K562 (cell line): ENCODE results near the gene LAMA4. TPM values are rescaled to one million over a fixed set of nuclear protein-coding genes. Genes with fewer than 3 reads are reported as not detected.

ENCODE experiments used
- ATAC-seq: fragments of 200-7000 bp; cut with Tn5 transposase; 3 replicates; pipeline ENCODE4 v1.9.1; 2020; ENCODE audit warnings: moderate library complexity
- BruUV-seq: library from RNA; stranded (reverse); fragments of 400-500 nt; replicated peaks from 2 replicates; lab custom pipeline; 2021; lab: Mats Ljungman, UMichigan
- CTCF ChIA-PET: fragments of 300-600 bp; formaldehyde crosslinking; extraction: SDS; loops from one replicate; lab custom pipeline; 2021; ENCODE audit warnings: low intra/inter-chr PET ratio; lab: Yijun Ruan, JAX
- POLR2A ChIA-PET: fragments of 300-600, 350-650 bp; sonication (Branson Sonifier 250); formaldehyde crosslinking; extraction: SDS; loops from one replicate; lab custom pipeline; 2021; ENCODE audit warnings: antibody characterized with exemption, inconsistent platforms; lab: Yijun Ruan, JAX
- DNase-seq, 4 experiments: peaks; one replicate each; pipeline versions ENCODE4 v3.0.0 to v3.0.0-alpha.2; 2011 to 2018; ENCODE audit warnings: low spot score in 3 of 4, mixed read lengths in 3 of 4; ENCODE audit errors: extremely low read depth in 1 of 4
- FAIRE-seq: peaks from 2 replicates; lab custom pipeline; 2011; peaks lifted over from hg19 to GRCh38; lab: Jason Lieb, UNC
- H2AFZ ChIP-seq: 2 replicates; pipeline ENCODE4 v1.6.0; 2011; ENCODE audit warnings: low read depth, low read length, control low read depth, inconsistent platforms
- H3K27ac ChIP-seq: fragments of 200-600 bp; 3 replicates; pipeline ENCODE4 v1.8.0; 2011; ENCODE audit warnings: low read depth, mild to moderate bottlenecking, control low read depth, inconsistent platforms, low read length, moderate library complexity, mixed read lengths; ENCODE audit errors: extremely low read depth
- H3K27me3 ChIP-seq, 2 experiments: fragments of 300-600 bp in 1 of 2; 2 replicates in 1 of 2; 3 replicates in 1 of 2; pipeline versions ENCODE4 v1.6.0 to v1.8.0; 2011; ENCODE audit warnings: inconsistent platforms in 2 of 2, low read length in 2 of 2, mild to moderate bottlenecking in 1 of 2, mixed read lengths in 1 of 2, moderate library complexity in 1 of 2; ENCODE audit not compliant: control insufficient read depth in 2 of 2, insufficient read depth in 2 of 2
- H3K36me3 ChIP-seq: fragments of 300-600 bp; 3 replicates; pipeline ENCODE4 v1.8.0; 2011; ENCODE audit warnings: mild to moderate bottlenecking, low read length, inconsistent platforms; ENCODE audit not compliant: control insufficient read depth, insufficient read depth
- H3K4me1 ChIP-seq, 2 experiments: fragments of 200-600 bp in 1 of 2; replicated peaks in 1 of 2; 2 replicates in 1 of 2; 3 replicates in 1 of 2; pipeline versions ENCODE4 v1.5.1 to v1.8.0; 2011; ENCODE audit warnings: inconsistent platforms in 2 of 2, low read length in 2 of 2, mild to moderate bottlenecking in 1 of 2, mixed read lengths in 1 of 2, moderate library complexity in 1 of 2; ENCODE audit not compliant: control insufficient read depth in 2 of 2, insufficient read depth in 2 of 2
- H3K4me2 ChIP-seq: 2 replicates; pipeline ENCODE4 v1.6.1; 2011; ENCODE audit warnings: low read length, control low read depth, inconsistent platforms, mixed read lengths; ENCODE audit not compliant: insufficient read depth
- H3K4me3 ChIP-seq: fragments of 200-600 bp; sonication (generic), shearing (Covaris generic); 2 replicates; pipeline ENCODE4 v1.5.1; 2016; ENCODE audit warnings: control low read depth, inconsistent platforms
- H3K79me2 ChIP-seq: fragments of 200-600 bp; 3 replicates; pipeline ENCODE4 v1.8.0; 2011; ENCODE audit warnings: low read length, inconsistent platforms; ENCODE audit not compliant: control insufficient read depth, insufficient read depth
- H3K9ac ChIP-seq, 2 experiments: 2 replicates each; pipeline versions ENCODE4 v1.6.0 to v1.6.1; 2011; ENCODE audit warnings: low read depth in 2 of 2, low read length in 2 of 2, control low read depth in 1 of 2, inconsistent platforms in 1 of 2, mild to moderate bottlenecking in 1 of 2, mixed read lengths in 1 of 2; ENCODE audit not compliant: insufficient read depth in 1 of 2
- H3K9me1 ChIP-seq: one replicate; pipeline ENCODE4 v1.6.0; 2011; ENCODE audit warnings: inconsistent platforms, mild to moderate bottlenecking, low read length, moderate library complexity; ENCODE audit not compliant: control insufficient read depth, insufficient read depth
- H3K9me3 ChIP-seq: replicated peaks from 2 replicates; pipeline ENCODE4 v1.5.1; 2011; ENCODE audit warnings: low read depth, low read length, inconsistent platforms; ENCODE audit not compliant: control insufficient read depth, insufficient read depth
- H4K20me1 ChIP-seq: replicated peaks from 2 replicates; pipeline ENCODE4 v1.6.1; 2011; ENCODE audit warnings: low read length, inconsistent platforms, mixed read lengths; ENCODE audit not compliant: control insufficient read depth, insufficient read depth
- BCL6 ChIP-seq: fragments of 250-450 bp; sonication (Bioruptor Pico); IDR thresholded peaks from 2 replicates; pipeline ENCODE4 v1.4.0; 2020
- CBFB ChIP-seq: sonication (generic); formaldehyde crosslinking; IDR thresholded peaks from 2 replicates; pipeline ENCODE4 v1.4.0; 2020; ENCODE audit warnings: mild to moderate bottlenecking, missing genetic modification reagents
- ETV5 ChIP-seq: sonication (generic); formaldehyde crosslinking; IDR thresholded peaks from 2 replicates; pipeline ENCODE4 v1.4.0; 2020; ENCODE audit warnings: low read depth, mild to moderate bottlenecking, missing genetic modification reagents
- HBP1 ChIP-seq: fragments of 450-650 bp; formaldehyde crosslinking; IDR thresholded peaks from 2 replicates; pipeline ENCODE4 v1.4.0; 2022; ENCODE audit warnings: missing genetic modification characterization
- HDAC2 ChIP-seq: fragments of 450-650 bp; IDR thresholded peaks from 2 replicates; pipeline ENCODE4 v1.6.1; 2016; ENCODE audit warnings: mild to moderate bottlenecking
- HDAC6 ChIP-seq: IDR thresholded peaks from 2 replicates; pipeline ENCODE4 v1.6.1; 2012; ENCODE audit warnings: low read depth, mild to moderate bottlenecking, control low read depth, inconsistent platforms, low read length, moderate library complexity
- NBN ChIP-seq: fragments of 450-650 bp; IDR thresholded peaks from 2 replicates; pipeline ENCODE4 v1.6.1; 2016; ENCODE audit warnings: low read depth, mild to moderate bottlenecking
- NFE2L1 ChIP-seq: fragments of 450-650 bp; IDR thresholded peaks from 2 replicates; pipeline ENCODE4 v1.6.1; 2016; ENCODE audit warnings: missing genetic modification characterization, low read depth, mild to moderate bottlenecking, missing compliant biosample characterization, moderate library complexity, borderline replicate concordance
- SP1 ChIP-seq: sonication (generic); formaldehyde crosslinking; IDR thresholded peaks from 2 replicates; pipeline ENCODE4 v1.8.1; 2022; ENCODE audit warnings: mild to moderate bottlenecking, missing genetic modification reagents
- ZNF184 ChIP-seq: sonication (generic); formaldehyde crosslinking; IDR thresholded peaks from 2 replicates; pipeline ENCODE4 v1.5.0; 2020; ENCODE audit warnings: missing genetic modification reagents
- ZNF79 ChIP-seq: fragments of 250-450 bp; sonication (Bioruptor Pico); IDR thresholded peaks from 2 replicates; pipeline ENCODE4 v1.4.0; 2020; ENCODE audit warnings: low read depth, mild to moderate bottlenecking, moderate library complexity
- WGBS: fragments of 100-300 bp; shearing (Covaris generic); methylation state at CpG from one replicate; pipeline ENCODE4 v1.1.6; 2016; ENCODE audit warnings: low coverage, mixed read lengths; ENCODE audit not compliant: insufficient coverage; ENCODE audit errors: missing lambda C conversion rate; 5-methylcytosine and 5-hydroxymethylcytosine counted together
- in situ Hi-C: fragments of 300-500 bp; cut with MboI; formaldehyde crosslinking; loops from 4 replicates; pipeline ENCODE4 v1.15.0; 2018; ENCODE audit warnings: inconsistent platforms, mixed read lengths
- intact Hi-C: fragments of 100-400 bp; cut with micrococcal nuclease; formaldehyde crosslinking; loops from 2 replicates; pipeline ENCODE4 v1.14.2; 2022
- polyA plus RNA-seq, 8 experiments: library from polyadenylated mRNA; depleted of rRNA in 4 of 8; stranded (reverse) in 5 of 8; unstranded in 3 of 8; fragments of >200 nt; fragmentation: Nextera tagmentation in 2 of 8; fragmentation: Illumina TruSeq in 1 of 8; extraction: Ambion mirVana in 2 of 8; extraction: Trizol in 1 of 8; gene quantifications; 2 replicates each; pipeline versions ENCODE4 v1.2.1 to v1.2.3, GENCODE V29; 2011 to 2014; ENCODE audit warnings: inconsistent platforms in 1 of 8, missing spikeins in 1 of 8
- total RNA-seq, 7 experiments: library from RNA; depleted of rRNA in 6 of 7; stranded (reverse); fragments of >200 nt in 6 of 7; fragmentation: Illumina TruSeq in 2 of 7; extraction: Trizol in 2 of 7; gene quantifications; 2 replicates each; pipeline versions ENCODE4 v1.2.1 to v1.2.3, GENCODE V29; 2011 to 2021; ENCODE audit warnings: low replicate concordance in 1 of 7
- TF ChIP-seq, protein P1 (sequence below), 2 experiments: fragments of 450-650 bp in 1 of 2; sonication (generic) in 1 of 2; formaldehyde crosslinking in 1 of 2; IDR thresholded peaks; 2 replicates each; pipeline versions ENCODE4 v1.7.1 to v1.9.0; 2016 to 2022; ENCODE audit warnings: inconsistent platforms in 1 of 2, mild to moderate bottlenecking in 1 of 2, missing genetic modification reagents in 1 of 2

Gene LAMA4
- total and polyA plus RNA-seq, 9 of the 15 experiments (the other 6 are each of a cell fraction or from before 2014, with no cell fraction given) = 0.05 to 2.9 (median 0.51) TPM

GRCh38 chr6:112198582-112198981 lies 55.8 kb downstream of the LAMA4 start:
- intact Hi-C loops = no loop called here
- H3K27me3 ChIP-seq = no peaks in the 10 kb centered on the region
- POLR2A ChIA-PET = no interaction called here
- H3K4me3 ChIP-seq = no peak overlapping the region
- TF ChIP-seq HDAC2 (no peak), ZNF79 (CRISPR knock-in tag) (no peak), HDAC6 (no peak), SP1 (CRISPR knock-in tag) (no peak), HBP1 (CRISPR knock-in tag) (no peak), NFE2L1 (tag) (no peak), ZNF184 (CRISPR knock-in tag) (no peak), CBFB (CRISPR knock-in tag) (no peak), BCL6 (CRISPR knock-in tag) (no peak), ETV5 (CRISPR knock-in tag) (no peak), NBN (no peak)
- TF ChIP-seq, protein P1, sequence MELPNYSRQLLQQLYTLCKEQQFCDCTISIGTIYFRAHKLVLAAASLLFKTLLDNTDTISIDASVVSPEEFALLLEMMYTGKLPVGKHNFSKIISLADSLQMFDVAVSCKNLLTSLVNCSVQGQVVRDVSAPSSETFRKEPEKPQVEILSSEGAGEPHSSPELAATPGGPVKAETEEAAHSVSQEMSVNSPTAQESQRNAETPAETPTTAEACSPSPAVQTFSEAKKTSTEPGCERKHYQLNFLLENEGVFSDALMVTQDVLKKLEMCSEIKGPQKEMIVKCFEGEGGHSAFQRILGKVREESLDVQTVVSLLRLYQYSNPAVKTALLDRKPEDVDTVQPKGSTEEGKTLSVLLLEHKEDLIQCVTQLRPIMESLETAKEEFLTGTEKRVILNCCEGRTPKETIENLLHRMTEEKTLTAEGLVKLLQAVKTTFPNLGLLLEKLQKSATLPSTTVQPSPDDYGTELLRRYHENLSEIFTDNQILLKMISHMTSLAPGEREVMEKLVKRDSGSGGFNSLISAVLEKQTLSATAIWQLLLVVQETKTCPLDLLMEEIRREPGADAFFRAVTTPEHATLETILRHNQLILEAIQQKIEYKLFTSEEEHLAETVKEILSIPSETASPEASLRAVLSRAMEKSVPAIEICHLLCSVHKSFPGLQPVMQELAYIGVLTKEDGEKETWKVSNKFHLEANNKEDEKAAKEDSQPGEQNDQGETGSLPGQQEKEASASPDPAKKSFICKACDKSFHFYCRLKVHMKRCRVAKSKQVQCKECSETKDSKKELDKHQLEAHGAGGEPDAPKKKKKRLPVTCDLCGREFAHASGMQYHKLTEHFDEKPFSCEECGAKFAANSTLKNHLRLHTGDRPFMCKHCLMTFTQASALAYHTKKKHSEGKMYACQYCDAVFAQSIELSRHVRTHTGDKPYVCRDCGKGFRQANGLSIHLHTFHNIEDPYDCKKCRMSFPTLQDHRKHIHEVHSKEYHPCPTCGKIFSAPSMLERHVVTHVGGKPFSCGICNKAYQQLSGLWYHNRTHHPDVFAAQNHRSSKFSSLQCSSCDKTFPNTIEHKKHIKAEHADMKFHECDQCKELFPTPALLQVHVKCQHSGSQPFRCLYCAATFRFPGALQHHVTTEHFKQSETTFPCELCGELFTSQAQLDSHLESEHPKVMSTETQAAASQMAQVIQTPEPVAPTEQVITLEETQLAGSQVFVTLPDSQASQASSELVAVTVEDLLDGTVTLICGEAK (IDR thresholded peaks at IDR 0.05) = no peak
- TF ChIP-seq, protein P1 (CRISPR knock-in tag; IDR thresholded peaks at IDR 0.05) = no peak
- H3K9me3 ChIP-seq = no peaks in the 10 kb centered on the region
- BruUV-seq = no TSS peak
- FAIRE-seq = no peak
- H3K4me1 ChIP-seq = no peaks in the 10 kb centered on the region
- H4K20me1 ChIP-seq = no peaks in the 10 kb centered on the region
- H3K79me2 ChIP-seq = no peaks in the 10 kb centered on the region
- no peak overlapping the region for H3K4me2 ChIP-seq
- no peak for DNase-seq
- in situ Hi-C loops = loop anchor here (25.0 kb wide), 1 partner anchor 1714 kb away; no protein-coding TSS in a partner anchor
- ATAC-seq = no peak
- no peak overlapping the region for H3K9ac ChIP-seq
- H3K36me3 ChIP-seq = no peaks in the 10 kb centered on the region
- CTCF ChIA-PET = no interaction called here
- no peak overlapping the region for H3K27ac ChIP-seq
- WGBS = 0% methylated on average over 4 of the region's 4 CpGs
- no peaks in the 10 kb centered on the region for H3K9me1 ChIP-seq
- H2AFZ ChIP-seq = no peak overlapping the region
